OCI-M2 (cell line): ENCODE data around the gene EIF3M.

ENCODE experiments used
- DNase-seq: peaks from one replicate; lab custom pipeline; 2025; ENCODE audit not compliant: unreplicated experiment; lab: John Stamatoyannopoulos, UW

The EIF3M gene

DNA sequence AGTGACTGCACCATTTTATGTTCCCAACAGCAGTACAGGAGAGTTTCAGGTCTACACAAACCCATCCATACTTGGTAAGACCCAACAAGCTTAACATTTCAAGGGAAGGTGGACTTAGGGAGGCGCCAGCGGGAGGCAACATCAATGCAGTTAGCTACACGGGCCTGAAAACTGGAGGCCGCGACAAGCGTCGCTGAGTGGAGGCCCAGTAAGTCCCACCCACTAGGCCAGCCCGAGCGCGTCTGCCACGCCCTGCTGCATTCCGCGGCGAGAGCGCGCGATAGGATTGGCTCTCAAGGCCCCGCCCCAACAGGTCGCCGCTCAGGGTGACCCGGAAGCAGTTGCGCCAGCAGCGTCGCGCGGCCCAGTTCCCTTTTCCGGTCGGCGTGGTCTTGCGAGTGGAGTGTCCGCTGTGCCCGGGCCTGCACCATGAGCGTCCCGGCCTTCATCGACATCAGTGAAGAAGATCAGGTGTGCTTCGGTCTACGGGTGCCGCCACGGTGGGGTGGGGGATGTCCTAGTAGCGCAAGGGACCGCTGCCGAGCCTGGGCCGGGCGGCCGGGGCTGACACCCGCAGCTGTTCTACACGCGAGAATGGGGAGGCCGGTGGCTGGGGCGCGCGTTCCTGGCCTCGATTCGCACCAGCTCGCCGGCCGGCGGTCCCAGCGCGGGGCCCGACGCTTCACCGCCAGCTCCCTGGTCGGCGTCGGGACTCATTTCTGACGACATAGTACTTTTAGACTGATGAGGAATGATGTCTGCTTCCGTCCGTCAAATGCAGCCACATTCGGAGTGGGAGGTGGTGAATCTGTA, at the start of gene EIF3M:
Gene EIF3M (plus strand): TSS at position 373 of the 813 bp plus-strand sequence. CDS start 57 bp downstream, at position 430.
- peak; percentile 27 for DNase-seq

DNA sequence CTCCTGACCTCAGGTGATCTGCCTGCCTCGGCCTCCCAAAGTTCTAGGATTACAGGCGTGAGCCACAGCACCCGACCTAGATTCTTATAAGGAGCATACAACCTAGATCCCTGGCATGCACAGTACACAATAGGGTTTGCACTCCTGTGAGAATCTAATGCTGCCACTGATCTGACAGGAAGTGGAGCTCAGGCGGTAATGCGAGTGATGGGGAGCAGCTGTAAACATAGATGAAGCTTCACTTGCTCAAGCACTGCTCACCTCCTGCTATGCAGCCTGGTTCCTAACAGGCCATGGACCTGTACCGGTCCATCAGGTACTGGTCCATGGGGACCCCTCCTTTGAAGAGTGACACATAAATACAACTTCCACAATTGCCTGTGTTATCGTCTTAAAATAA, 44.8 kb upstream of the EIF3M start:
- no peak for DNase-seq

DNA sequence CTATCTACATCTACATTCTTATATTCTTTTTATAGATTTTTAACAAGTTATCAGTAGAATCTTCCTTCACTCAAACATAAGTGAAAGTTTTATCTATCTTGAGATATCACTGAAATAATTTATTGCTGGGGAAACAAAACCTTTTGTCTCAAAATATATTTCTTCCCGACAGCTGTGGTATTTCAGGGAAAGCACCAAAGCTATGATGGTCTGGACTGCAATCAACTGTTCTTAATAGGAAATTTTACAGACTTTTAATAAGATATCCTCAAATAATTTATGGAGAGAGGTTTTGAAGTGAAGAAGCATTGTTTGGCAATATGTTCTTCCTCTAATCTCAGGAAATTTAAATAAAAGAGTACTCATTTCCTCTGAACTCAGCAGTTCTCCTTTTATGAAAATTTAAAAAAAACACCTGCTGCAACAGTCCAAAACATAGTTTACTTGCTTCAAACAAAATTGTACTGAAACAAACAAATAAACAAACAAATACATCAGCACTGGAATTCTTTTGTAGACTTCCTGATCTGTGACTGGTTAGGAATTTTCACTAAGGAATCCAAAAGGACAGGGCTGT, 33.9 kb upstream of the EIF3M start:
- DNase-seq = no peak

- no peak for DNase-seq
Observed at GRCh38 chr11:32550207-32550606, 33.4 kb upstream of the EIF3M start.

- no peak for DNase-seq
Observed at GRCh38 chr11:32555091-32555490, 28.5 kb upstream of the EIF3M start.

GRCh38 chr11:32555895-32556294, 27.7 kb upstream of the EIF3M start:
- no peak for DNase-seq

- no peak for DNase-seq
Observed at GRCh38 chr11:32561835-32562234, 21.8 kb upstream of the EIF3M start.

GRCh38 chr11:32562839-32563599, 20.6 kb upstream of the EIF3M start:
- no peak for DNase-seq

DNA sequence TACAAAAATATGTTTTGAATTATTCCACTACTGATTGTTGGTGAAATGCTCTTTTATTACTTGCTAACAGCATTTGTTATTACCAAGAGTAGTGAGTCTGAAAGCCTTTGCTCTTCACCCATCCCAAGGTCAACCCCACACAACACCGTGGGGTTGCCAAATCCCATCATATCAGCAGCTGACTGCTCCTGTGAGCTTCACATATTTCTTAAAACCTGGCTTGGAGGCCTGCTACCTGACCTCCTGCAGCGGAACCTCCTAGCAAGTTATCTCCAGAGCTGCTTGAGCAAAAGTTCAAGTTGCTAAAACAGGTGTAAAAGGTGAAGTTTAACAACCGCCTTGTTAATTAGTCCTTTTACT, 20.1 kb upstream of the EIF3M start:
- no peak for DNase-seq

DNA sequence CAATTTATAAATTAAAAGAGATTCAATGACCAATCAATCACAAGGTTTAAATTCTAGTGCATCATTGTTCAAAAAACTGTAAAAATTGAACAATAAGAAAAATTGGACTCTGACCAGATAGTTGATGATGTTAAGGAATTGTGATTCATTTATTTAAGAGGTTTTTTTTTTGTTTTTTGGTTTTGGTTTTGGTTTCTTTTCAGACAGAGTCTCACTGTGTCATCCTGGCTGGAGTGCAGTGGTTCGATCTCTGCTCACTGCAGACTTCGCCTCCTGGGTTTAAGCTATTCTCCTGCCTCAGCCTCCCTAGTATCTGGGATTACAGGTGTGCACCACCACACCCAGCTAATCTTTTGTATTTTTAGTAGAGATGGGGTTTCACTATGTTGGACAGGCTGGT, 17.1 kb upstream of the EIF3M start:
- DNase-seq = no peak

GRCh38 chr11:32567154-32567553, 16.5 kb upstream of the EIF3M start:
- DNase-seq = no peak

DNA sequence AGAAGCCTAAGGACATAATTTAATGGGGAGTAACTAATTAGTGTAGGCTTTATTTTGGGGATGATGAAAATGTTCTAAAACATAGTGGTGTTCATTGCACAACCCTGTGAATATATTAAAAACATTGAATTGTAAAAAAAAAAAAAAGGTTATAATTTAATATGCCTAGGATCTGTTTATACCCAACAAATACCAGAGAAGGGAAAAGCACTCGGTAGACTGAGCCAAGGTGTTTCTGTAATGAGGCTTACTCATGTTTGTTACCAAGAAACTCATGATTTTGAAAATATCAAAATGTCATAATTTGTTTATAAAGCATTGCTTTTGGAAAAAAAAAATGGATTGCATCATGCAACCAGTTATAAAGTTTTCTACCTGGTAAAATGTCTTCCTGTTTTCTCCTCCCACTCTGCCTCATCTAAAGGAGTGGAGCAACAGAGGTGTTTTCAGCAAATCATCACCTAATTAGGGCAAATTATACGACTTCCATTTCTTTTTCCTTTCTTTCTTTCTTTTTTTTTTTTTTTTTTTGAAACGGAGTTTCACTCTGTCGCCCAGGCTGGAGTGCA, 14.2 kb upstream of the EIF3M start:
- DNase-seq = no peak

DNA sequence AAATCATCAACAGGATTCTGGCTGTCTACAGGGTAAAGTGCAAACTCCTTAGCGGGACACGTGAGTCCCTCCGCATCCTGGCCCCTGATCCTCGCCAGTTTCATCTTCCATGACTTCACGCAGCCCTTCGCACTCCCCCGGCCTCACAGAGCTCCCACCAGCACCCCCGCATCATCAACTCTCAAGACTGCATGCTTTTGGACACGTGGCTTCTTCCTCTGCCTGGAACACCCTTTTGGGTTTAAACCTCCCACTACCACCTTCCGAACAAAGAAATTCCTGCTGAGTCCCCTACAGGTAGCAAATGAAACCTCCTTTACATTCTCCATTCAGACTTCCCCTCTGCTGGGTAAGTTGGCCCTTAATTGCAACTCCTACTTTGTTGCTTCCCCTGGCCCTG, 12.6 kb upstream of the EIF3M start:
- DNase-seq = no peak

- no peak for DNase-seq
Observed at GRCh38 chr11:32573228-32573627, 10.4 kb upstream of the EIF3M start.

DNA sequence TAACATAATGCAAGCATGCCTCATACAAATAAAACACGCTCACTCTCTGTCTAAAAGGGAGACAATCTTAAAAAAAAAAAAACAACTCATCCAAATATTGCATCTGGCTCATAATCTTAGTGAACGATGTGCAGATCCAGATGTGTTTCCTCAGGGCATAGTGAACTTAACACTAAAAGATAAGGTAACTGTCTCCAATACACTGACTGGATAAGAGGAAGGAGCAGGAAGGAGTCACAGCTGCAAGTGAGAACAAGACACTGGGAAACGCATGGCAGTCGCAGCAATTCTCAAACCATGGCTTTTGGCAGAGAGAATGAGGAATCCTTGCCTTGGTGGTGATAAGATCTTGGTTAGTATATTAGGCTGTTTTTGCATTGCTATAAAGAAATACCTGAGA, 9.2 kb upstream of the EIF3M start:
- no peak for DNase-seq

DNA sequence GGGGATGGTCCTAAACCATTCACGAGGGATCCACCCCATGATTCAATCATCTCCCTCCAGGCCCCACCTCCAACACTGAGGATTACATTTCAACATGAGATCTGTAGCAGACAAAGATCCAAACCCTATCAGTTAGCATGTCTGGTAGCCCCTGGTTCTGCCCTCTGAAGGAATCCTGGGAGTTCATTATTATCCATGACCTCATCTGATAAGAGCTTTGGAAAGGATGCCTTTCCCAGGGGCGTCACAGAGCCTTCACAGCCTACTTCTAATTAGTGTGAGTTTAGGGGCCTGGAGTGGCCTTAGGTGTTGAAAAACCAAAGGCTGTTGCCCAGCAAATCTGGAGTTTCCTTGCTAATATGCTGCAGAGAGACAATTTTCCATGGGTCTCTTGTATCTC, 8.6 kb upstream of the EIF3M start:
- no peak for DNase-seq

- no peak for DNase-seq
Observed at GRCh38 chr11:32576456-32576855, 7.2 kb upstream of the EIF3M start.

DNA sequence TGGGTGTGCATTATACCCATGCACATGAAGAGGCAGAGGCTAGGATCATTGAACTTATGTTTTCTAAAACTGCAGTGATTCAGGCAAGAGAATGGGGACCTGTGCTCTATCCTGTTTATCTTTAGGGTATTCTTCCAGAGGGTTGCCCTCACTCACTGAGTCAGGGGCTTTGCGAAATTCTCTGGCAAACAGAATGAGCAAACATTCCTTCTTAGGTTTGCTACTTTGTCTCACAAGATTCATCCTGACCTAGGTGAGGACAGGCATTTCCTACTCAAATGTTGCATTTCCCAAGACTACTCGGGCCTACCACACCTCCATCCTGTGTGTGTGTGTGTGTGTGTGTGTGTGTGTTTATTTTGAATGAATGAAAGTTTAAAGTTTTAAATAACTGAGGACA, 2.7 kb upstream of the EIF3M start:
- DNase-seq = no peak

DNA sequence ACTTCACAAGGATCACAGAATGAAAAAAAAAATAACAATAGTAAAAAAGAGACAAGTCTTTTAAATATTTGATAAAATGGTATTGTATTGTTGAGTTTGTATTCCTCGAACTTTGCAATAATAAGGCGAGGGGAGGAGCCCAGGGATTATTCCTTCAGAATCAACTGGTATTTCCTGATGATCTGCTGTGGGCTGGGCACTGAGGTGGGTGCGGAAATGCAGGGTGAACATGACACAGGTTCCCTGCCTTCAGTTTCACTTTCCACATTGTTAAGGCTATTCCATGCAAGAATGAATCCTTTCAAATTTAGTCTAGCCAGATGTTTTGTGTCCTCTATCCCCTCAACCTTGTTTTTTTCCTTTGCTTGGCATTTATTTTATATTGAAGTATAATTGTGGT, 2.1 kb upstream of the EIF3M start:
- no peak for DNase-seq

DNA sequence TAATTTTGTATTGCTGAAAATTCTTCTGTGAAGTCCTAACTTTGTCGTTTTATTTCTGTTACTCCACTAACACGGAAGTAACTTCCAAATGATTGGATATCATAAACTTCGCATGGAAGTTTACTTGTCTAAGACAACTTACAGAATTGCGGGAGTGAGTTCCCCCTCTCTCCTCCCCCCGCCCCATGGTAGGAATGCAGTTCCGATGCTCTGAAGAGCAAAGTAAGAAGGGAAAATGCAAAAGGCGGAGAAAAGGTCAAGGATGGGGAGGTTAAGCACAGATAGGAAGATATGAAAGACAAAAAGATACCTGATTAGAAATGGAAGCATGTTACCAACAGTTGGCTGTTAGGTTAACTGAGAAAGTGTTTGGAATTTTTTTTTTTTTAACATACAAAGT, 1.3 kb downstream of the EIF3M start:
- DNase-seq = no peak

DNA sequence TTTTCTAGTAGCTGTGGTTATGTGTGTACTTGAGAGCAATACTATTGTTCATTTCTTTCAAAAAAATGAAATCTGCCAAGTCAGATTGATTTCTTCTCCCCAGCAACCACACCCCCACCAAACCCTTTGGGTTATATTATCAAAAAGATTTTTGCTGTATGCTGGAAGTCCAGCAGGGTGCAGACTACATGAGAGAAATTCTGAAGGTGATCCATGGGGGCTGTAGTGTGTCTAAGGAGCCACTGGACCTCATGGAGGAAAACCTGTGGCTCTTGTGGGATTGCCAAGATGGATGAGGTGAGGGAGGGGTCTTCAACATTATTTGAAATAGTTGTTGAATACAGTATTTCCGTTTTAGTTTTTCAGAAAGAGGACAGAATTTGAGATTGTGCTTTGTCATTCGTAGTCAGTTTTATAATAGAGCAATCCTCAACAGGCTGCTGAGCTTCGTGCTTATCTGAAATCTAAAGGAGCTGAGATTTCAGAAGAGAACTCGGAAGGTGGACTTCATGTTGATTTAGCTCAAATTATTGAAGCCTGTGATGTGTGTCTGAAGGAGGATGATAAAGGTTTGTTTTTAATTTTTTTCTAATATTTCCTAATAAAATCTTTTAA, 3.1 kb downstream of the EIF3M start:
- no peak for DNase-seq
